Stimulated activated CD4-positive, alpha-beta T cell treated with anti-CD3 and anti-CD28 coated beads, Interleukin-4, amount 100 ng/mL, for 48 hours (primary cell): ENCODE results near the gene BRD2.
A peak's percentile ranks its signal among the peaks of the same experiment; 100 is the strongest.
"Not testable (repeated sequence)": the region's sequence is repeated elsewhere in the genome, so short reads cannot be mapped to it uniquely, and the experiment has no call there.

ENCODE experiments used
- DNase-seq, 2 donors: peaks; one replicate each; pipeline ENCODE4 v3.0.0-alpha.2; 2020; ENCODE audit warnings: low read depth in 2 of 2

The BRD2 gene

DNA sequence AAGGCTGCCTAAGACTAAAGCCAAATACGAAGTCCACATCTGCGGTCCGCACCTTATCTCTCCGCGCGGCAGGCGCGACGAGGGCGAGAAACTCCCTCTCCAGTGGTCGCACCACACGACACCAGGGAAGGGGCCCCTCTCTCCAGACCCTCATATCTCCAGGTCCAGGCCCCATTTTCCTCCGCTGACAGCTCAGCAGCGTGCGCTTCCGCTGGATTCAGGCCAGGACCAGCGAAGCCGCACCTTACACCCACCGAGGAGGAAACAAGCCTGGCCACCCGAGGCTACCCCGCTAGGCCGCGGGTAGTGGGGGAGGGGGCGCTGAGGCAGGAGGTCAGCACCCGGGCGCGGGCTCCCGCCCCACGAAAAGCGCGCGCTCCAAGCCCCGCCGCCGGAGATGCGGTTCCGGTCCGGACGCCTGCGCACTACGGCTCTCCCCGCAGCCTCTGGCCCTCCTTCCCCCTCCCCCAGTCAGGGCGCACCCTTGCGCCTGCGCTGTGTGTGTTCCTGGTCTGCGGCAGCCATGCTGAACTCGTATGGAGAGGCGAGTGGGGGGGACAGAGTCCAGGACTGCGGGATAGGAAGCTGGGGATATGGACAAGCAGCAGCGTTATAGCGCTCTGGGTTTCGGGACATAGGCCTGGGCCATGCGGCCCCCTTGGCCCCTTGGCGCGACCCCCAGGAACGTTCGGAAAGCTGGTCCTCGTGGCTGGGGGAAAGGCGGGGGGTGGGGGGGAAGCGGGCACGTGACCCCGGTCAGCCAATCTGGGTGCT, at the start of gene BRD2:
BRD2 (plus strand) TSS at position 502 of the 774 bp plus-strand sequence. CDS start 4,305 bp downstream, outside the sequence.
- peak; percentile 89 to 95 for DNase-seq

DNA sequence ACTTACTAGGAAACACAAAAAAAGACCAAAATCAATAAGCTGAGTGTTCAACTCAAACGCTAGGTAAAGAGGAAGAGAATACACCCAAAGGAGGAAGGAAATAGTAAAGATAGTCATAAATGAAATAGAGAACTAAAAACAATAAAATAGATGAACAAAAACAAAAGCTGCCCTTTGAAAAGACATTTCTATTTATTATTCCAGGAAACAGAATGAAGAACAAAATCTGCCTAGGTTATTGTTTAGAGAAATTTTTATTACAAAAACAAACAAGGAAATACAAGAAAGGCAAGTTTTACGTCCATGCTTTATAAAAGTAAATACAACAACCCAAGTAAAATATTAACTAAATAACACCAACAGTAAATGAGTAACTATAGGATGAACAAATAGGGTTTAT, 47.7 kb upstream of the BRD2 start:
- no peak for DNase-seq

GRCh38 chr6:32922083-32922482, 46.3 kb upstream of the BRD2 start:
- no peak for DNase-seq

- DNase-seq = no peak
Measured at GRCh38 chr6:32931211-32931610, 37.2 kb upstream of the BRD2 start.

GRCh38 chr6:32932132-32932868, 36.1 kb upstream of the BRD2 start:
- DNase-seq = no peak

DNA sequence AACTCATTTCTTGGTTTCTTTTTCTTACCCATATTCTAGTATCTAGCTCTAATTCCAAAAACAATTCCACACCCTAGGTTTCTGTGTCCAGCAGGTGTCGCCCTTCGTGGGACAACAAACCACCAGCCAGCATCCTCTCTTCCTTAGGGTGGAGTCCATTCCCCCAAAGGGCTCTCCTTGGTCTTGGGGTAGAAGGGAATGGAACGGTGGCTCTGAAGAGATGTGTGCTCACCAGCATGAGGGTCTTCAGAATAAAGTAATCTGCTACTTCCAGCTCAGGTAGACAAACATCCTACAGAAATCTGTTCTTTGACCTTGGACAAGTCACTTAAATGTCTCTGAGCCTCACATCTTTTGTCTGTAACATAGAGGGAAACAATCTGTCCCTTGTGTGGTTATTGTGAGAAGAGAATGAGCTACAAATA, 34.7 kb upstream of the BRD2 start:
- DNase-seq = peak; percentile 69 to 71

DNA sequence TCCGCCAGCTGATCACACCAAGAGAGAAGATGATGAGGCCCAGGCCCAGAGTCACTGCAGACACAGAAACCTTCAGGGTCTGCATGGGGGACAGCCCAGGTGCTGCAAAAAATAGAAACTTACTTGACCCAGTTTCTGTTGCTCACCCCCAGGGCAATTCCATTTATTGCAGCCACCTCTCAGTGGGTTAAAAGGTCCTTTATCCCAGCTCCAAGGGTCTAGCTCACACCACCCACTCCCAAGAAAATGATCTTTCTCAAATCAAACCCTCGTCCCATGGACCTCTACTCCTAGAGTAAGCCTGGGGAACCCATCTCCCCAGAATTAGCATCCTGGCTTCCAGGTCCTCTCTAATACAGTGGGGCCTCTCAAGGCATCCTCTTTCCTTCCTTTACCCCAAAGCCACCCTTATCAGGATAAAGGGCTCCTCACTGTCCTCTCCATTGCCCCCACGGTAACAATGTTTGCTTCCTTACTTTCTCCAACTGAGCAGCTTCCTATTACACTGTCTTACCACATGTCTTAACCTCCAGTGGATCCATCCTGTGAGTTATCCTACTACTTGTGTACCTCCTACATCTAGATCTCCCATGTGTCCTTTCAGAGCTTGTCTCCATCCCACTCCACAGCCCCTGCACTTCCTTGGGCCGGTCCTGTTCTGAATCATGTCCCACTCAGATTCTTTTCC, 32.7 kb upstream of the BRD2 start:
- DNase-seq = no peak

GRCh38 chr6:32936239-32937152, 31.9 kb upstream of the BRD2 start:
- no peak for DNase-seq

DNA sequence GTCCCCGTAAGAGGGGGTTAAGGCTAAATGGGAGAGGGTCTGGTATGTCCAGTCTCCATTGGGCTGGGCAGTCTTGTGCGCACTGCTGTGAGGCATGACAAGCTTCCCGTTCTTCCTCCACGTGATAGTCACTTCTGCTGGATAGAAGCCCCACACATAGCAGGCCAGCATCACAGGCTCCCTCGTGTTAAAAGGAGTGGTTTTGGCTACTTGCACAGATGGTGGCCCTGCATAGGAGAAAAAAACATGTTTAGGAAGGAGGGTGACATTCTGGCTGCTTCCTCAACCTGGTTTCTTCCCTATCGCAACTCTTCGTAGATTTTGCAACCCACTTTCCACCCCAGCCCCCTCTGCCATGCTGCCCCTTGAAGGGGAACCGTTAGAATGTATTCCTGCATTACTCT, 31.2 kb upstream of the BRD2 start:
- DNase-seq = no peak

GRCh38 chr6:32938494-32938893, 29.9 kb upstream of the BRD2 start:
- no peak for DNase-seq

DNA sequence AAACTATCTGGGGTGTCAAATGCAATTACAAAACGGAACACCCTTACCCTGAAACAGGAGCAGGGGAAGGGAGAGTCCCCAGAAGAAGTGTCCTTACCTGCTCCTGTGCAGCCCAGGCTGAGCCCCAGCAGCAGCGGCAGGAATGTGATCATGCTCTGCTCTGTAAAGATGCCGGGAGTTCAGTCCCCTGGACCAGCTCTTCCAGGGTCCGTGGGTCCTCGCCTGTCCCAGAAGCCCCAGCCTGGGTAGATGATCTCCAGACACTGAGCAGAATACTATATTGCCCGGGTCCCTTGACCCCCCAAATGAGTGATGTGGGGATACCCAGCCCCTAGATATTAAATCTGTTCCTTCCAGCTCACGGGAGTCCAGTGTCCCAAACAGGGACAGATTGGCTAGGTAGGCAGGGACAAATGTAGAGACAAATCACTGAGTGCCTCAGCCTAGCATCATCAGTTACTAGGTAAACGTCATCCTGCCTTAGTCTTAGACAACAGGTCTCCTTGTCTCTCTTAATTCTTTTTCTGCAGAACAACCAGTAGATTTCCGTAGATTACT, 27.7 kb upstream of the BRD2 start, which contains the start of gene HLA-DMB:
HLA-DMB (minus strand) TSS at position 373 of the 558 bp plus-strand sequence; CDS start at position 152, 221 bp downstream.
- DNase-seq = no peak

- peak in 1 of 2 donors; percentile 19 for DNase-seq
Measured at GRCh38 chr6:32941214-32941768, 27.1 kb upstream of the BRD2 start.

- DNase-seq = not testable (repeated sequence)
Measured at GRCh38 chr6:32942555-32943123, 25.8 kb upstream of the BRD2 start.

DNA sequence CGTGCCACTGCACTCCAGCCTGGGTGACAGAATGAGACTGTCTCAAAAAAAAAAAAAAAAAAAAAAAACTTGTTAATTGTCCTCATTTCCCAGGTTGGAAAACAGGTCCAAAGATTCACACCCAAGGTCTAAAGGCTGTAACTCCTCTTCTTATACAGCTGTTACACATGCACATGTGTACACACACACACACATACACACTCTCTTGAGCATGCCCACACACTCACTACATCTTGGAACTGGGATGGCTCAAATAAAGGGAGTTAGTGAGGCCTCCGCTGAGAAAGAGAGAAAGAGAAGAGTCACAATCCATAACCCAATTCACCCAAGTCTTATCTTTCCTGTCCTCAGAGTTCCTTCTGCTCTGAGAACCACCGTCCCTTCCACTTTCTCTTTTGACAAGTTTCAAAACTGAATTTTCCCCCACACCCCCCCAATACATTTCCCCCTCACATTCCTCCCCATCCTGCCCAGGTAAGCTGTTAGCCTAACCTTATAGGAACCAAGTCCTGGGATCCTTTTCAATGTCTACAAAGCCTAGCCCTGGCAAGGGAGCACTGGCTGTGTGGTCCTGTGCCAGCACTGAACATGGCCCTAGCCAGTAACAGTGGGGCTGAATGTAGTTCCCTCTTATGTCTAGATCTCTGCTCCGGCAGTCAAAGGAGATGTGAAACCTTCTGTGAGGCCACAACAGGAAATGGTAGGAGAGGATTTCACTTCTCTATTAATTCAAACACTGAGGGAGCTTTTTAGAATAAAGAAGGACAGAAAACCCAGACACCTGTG, 24.3 kb upstream of the BRD2 start:
- no peak for DNase-seq

- no peak for DNase-seq
Measured at GRCh38 chr6:32945108-32945760, 23.2 kb upstream of the BRD2 start.

- no peak for DNase-seq
Measured at GRCh38 chr6:32945953-32946352, 22.4 kb upstream of the BRD2 start.

GRCh38 chr6:32946893-32947292, 21.5 kb upstream of the BRD2 start:
- no peak for DNase-seq

DNA sequence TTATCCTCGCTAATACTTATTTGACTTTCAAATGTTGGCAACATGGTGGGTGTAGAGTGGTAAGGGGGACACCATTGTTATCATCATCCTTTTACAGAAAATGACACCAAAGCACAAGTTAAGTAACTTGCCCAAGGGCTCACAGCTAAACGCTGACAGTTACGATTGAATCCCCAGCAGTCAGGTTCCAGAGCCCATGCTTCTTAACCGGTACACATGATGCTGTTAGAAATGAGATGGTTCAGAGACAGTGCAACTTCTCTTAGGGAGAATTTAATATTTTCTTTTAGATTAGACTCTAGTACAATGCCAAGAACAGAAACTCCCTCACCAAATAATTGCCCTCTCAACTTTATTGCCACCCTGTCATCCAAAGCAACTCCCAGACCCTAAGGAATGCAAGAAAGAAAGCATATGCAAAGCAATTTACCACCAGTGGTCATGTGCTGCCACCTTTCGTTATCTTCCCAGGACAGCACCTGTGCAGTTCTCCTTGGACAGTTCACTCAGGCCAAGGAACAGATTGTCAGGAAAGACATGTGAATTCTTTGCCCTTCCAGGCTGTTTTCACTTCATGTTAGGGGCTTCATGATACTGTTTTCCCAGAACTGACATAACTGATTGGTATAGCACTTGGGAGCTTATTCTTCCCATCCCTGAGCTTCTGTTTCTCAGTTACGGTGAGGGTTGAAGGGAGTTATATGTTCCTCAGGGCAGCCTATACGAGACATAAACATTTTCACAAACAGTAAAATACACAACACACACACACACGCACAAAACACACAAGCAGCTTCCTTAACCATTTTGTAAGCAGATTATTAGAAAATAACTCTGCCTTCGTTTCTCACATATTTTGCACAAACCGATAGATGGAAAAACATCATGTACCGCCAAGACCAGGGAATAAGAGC, 20.6 kb upstream of the BRD2 start:
- DNase-seq = no peak
